DMS53 (cell line): ENCODE results near the gene AFF2.
"Not testable (repeated sequence)": the region's sequence is repeated elsewhere in the genome, so short reads cannot be mapped to it uniquely, and the experiment has no call there.

Experiments
- DNase-seq: peaks from one replicate; lab custom pipeline; 2025; lab: John Stamatoyannopoulos, UW

AFF2 gene

DNA sequence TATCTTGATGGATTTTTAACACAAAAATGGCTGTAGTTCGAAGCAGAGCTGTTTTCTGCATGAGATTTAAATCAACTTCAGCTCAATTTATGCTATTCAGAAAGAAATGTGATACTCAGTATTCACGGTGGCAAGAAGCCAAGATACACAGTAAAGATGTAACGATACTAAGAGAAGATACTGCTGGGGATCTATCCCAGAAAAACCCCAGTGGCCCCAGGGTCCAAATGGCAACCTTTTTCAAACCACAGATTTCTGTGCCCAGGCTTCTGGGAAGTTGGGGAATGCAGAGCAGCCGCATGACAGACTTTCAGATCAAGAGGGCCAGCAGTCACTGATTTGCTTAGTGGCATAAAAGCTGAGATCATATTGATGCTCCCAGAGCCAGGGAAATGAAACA is 353.9 kb downstream of the AFF2 start:
- DNase-seq: peak; percentile 37

GRCh38 chrX:148856505-148856904 is 356.1 kb downstream of the AFF2 start:
- DNase-seq: no peak

- peak; percentile 1 for DNase-seq
Measured at GRCh38 chrX:148865277-148866210, 365.1 kb downstream of the AFF2 start.

- DNase-seq: no peak
Measured at GRCh38 chrX:148867596-148867995, 367.2 kb downstream of the AFF2 start.

DNA sequence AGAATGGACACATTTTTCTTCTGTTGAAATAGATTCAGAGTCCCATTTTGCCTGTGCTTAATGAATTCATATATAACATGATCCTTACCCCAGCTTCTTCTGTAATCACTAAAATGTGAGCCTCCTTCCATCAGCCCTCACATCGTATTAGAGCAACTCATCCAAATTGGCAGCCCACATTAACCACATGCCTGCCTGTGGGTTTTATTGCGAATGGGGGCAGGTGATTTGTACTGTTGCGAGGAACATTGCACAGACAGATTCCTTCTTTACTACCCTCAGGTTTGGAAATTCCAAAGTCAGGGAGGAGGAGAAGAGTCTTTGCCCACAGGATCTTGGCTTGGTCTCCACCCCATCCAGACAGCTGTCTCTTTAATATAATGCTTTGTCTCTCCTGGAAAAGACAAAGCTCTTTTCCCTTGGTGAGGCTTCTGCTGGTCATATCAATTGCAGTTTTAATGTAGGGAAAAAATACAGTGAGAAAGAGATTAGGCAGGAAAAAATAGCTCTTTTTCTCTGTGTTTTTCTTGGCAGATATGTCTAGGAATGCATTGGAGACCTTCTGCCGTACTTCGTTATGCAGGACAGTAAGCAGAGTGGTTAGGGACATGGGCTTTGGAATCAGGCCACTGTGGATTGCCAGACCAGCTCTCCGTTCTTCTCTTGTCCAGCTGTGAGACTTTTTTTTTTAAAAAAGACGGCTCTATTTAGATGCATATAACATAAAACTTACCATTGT is 371.2 kb downstream of the AFF2 start:
- no peak for DNase-seq

GRCh38 chrX:148872161-148872535 is 371.7 kb downstream of the AFF2 start:
- DNase-seq: no peak

- DNase-seq: no peak
Measured at GRCh38 chrX:148872881-148873280, 372.5 kb downstream of the AFF2 start.

DNA sequence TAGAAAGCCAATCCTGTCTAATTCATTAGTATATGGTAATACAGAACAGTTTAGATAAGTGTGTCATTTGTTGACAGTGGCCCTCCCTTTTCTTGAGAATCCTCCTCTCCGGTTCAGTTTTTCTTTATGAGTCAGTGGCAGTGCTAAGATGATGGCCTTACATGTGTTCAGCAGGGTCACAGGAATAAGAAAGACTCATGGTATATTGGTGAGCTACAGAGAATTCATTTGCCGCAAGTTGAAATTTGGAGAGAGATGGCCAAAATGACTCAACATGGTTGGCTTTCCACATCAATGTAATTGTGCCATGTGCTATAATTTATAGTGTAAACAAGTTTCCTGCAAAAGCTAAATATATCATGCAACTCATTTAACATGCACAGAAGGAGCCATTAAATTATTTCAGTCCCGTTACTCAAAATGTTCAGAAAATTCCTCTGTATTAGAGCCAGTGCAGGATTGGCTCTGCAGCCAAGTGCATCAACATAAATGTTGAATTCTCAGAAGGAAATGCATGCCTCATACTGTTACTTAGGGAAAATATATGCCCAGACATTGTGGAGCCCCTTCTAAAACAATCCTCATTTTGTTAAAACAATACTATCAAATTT is 374.3 kb downstream of the AFF2 start:
- no peak for DNase-seq

DNA sequence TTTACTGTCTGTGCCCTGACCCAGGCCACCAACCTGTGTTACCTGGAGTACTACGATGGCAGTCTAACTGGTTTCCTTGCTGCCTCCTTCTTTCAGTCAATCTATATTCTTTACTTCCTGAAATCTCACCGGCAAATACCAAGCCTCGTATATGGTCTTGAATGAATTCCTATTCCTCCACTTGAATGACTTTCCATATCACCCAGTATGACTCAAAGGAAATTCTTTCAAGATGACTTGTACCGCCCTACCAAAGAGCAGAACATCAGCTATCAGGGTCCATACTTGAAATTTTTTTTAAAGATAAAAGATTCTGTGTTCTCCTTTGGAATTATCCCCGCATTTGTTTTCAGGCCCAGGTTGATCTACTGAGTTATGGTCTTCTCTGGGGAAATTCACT is 378.0 kb downstream of the AFF2 start:
- DNase-seq: no peak

- peak; percentile 2 for DNase-seq
Measured at GRCh38 chrX:148885203-148885602, 384.8 kb downstream of the AFF2 start.

DNA sequence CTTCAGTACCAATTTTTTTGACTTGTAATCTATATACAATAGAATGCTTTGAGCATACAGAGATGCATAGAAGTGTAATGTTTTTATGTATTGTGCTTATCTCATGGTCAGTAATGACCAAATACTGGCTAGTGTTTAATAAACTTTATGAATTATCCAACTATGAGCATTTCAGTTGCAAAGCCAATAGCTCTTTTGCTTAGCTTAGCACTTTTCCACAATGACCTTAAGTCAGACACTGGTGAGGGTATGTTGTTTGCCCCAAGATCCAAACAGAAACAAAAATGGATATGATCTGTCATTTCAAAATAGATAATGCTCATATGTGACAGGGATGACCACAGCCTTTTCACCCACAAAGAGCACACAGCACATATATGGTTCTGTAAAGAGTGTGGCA is 393.0 kb downstream of the AFF2 start:
- DNase-seq: no peak

DNA sequence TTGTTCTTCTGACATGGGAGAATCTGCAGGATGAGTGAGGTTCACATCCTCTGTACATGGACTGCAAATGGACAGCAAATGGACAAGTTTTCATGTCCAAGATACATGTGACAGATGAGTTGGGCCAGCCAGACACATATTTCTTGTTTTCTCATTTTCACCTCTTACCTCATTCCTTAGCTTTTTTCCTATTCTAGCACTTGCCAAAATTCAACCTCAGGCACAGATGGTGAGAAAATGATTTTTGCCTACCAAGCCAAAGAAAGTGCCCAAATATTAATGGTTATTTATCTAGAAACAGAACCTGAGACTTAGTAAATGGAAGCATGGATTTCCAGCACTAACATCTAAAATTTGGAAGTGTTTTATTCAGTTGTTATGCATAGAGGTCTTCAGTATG is 402.2 kb downstream of the AFF2 start:
- DNase-seq: no peak

- DNase-seq: no peak
Measured at GRCh38 chrX:148903176-148903575, 402.8 kb downstream of the AFF2 start.

GRCh38 chrX:148904421-148905111 is 404.1 kb downstream of the AFF2 start:
- no peak for DNase-seq

GRCh38 chrX:148905400-148905799 is 405.0 kb downstream of the AFF2 start:
- no peak for DNase-seq

DNA sequence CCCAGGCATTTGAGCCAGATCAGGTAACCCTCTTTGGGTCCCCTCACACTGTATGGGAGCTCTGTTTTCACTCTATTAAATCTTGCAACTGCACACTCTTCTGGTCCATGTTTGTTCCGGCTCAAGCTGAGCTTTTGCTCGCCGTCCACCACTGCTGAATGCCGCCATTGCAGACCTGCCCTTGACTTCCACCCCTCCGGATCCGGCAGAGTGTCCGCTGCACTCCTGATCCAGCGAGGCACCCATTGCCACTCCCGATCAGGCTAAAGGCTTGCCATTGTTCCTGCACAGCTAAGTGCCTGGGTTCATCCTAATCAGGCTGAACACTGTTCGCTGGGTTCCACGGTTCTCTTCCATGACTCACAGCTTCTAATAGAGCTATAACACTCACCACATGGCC is 406.2 kb downstream of the AFF2 start:
- not testable (repeated sequence) for DNase-seq

GRCh38 chrX:148909758-148910157 is 409.3 kb downstream of the AFF2 start:
- no peak for DNase-seq

- no peak for DNase-seq
Measured at GRCh38 chrX:148913971-148914370, 413.6 kb downstream of the AFF2 start.

GRCh38 chrX:148914783-148915182 is 414.4 kb downstream of the AFF2 start:
- DNase-seq: no peak

- no peak for DNase-seq
Measured at GRCh38 chrX:148915474-148915873, 415.1 kb downstream of the AFF2 start.

- DNase-seq: no peak
Measured at GRCh38 chrX:148917441-148917840, 417.0 kb downstream of the AFF2 start.

DNA sequence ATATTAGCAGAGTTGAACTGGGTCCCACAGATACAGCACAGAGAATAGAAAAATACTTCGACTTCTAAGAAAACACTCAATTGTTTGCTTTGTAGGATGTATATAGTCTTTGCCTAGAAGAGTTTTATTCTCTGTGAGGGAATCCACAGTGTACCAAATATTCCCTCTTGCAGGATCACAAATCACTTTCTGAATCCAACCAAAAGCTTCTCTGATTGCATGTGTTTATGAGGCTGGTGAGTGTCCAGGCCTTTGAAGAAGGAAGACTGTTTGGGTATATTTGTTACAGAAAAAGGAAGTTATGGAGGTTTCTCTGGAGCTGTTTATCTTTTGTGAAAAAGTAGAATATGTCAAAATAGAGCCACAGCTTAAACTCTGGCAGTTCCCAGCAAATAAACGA is 423.2 kb downstream of the AFF2 start:
- no peak for DNase-seq
